GM23248 (cell line): ENCODE data around the gene TUBB8B. TPM values are rescaled to one million over a fixed set of nuclear protein-coding genes. Genes with fewer than 3 reads are reported as not detected.
"Not testable (repeated sequence)": the region's sequence is repeated elsewhere in the genome, so short reads cannot be mapped to it uniquely, and the experiment has no call there.

Experiments
- DNase-seq: peaks from one replicate; pipeline ENCODE4 v3.0.0-alpha.2; 2015
- H2AFZ ChIP-seq: fragments of 200-600 bp; sonication (generic); 2 replicates; pipeline ENCODE4 v1.6.1; 2016; ENCODE audit warnings: antibody characterized with exemption
- H3F3A ChIP-seq: fragments of 200-600 bp; sonication (generic); 2 replicates; pipeline ENCODE4 v1.6.1; 2016; ENCODE audit warnings: mild to moderate bottlenecking, antibody characterized with exemption, mixed run types; ENCODE audit not compliant: insufficient read depth
- H3K27ac ChIP-seq: fragments of 200-600 bp; sonication (generic); 2 replicates; pipeline ENCODE4 v1.5.1; 2016; ENCODE audit warnings: mild to moderate bottlenecking
- H3K27me3 ChIP-seq: fragments of 200-600 bp; sonication (generic); replicated peaks from 2 replicates; pipeline ENCODE4 v1.6.1; 2016; ENCODE audit warnings: mild to moderate bottlenecking; ENCODE audit not compliant: insufficient read depth
- H3K36me3 ChIP-seq: fragments of 200-600 bp; sonication (generic); 2 replicates; pipeline ENCODE4 v1.6.1; 2016; ENCODE audit warnings: low read depth, mild to moderate bottlenecking
- H3K4me1 ChIP-seq: fragments of 200-600 bp; sonication (generic); 2 replicates; pipeline ENCODE4 v1.6.1; 2016; ENCODE audit warnings: mild to moderate bottlenecking; ENCODE audit not compliant: insufficient read depth
- H3K4me2 ChIP-seq: fragments of 200-600 bp; sonication (generic); one replicate; pipeline ENCODE4 v1.6.1; 2016; ENCODE audit warnings: mild to moderate bottlenecking; ENCODE audit not compliant: unreplicated experiment
- H3K4me3 ChIP-seq: fragments of 200-600 bp; sonication (generic); 2 replicates; pipeline ENCODE4 v1.5.1; 2016; ENCODE audit warnings: mild to moderate bottlenecking
- H3K79me2 ChIP-seq: fragments of 200-600 bp; sonication (generic); 2 replicates; pipeline ENCODE4 v1.6.1; 2016; ENCODE audit warnings: mild to moderate bottlenecking; ENCODE audit not compliant: insufficient read depth
- H3K9ac ChIP-seq: fragments of 200-600 bp; sonication (generic); 2 replicates; pipeline ENCODE4 v1.6.1; 2016; ENCODE audit warnings: mild to moderate bottlenecking
- H3K9me2 ChIP-seq: fragments of 200-600 bp; sonication (generic); 2 replicates; pipeline ENCODE4 v1.6.1; 2016; ENCODE audit warnings: mixed run types, mild to moderate bottlenecking, moderate library complexity; ENCODE audit not compliant: insufficient read depth
- H3K9me3 ChIP-seq: fragments of 200-600 bp; sonication (generic); one replicate; pipeline ENCODE4 v1.6.1; 2017; ENCODE audit warnings: low read depth
- H4K20me1 ChIP-seq: fragments of 200-600 bp; sonication (generic); 2 replicates; pipeline ENCODE4 v1.6.0; 2016; ENCODE audit not compliant: insufficient read depth
- WGBS, 2 experiments: methylation state at CpG; one replicate each; pipeline ENCODE4 v1.1.6; 2015 to 2017; ENCODE audit warnings: low lambda C conversion rate in 2 of 2, low coverage in 1 of 2; ENCODE audit errors: missing lambda C conversion rate in 2 of 2; 5-methylcytosine and 5-hydroxymethylcytosine counted together
- in situ Hi-C: fragments of 300-500 bp; cut with MboI; formaldehyde crosslinking; loops from 2 replicates; pipeline ENCODE4 v1.15.0; 2020
- polyA plus RNA-seq: library from polyadenylated mRNA; unstranded; fragments of >200 nt; fragmentation: Nextera tagmentation; extraction: Ambion mirVana; gene quantifications from 2 replicates; pipeline ENCODE4 v1.2.1, GENCODE V29; 2016
- total RNA-seq: library from RNA; depleted of rRNA; stranded (reverse); fragments of >200 nt; shearing (Covaris generic); gene quantifications from 2 replicates; pipeline ENCODE4 v1.2.3, GENCODE V29; 2014

Gene TUBB8B
- total and polyA plus RNA-seq, 2 experiments from 2014 or later = not detected

- H4K20me1 ChIP-seq, H3K79me2 ChIP-seq, H3K27me3 ChIP-seq, H3K36me3 ChIP-seq, DNase-seq, H3F3A ChIP-seq, H3K4me1 ChIP-seq, H3K4me2 ChIP-seq, H3K27ac ChIP-seq, H2AFZ ChIP-seq, H3K9ac ChIP-seq, H3K9me2 ChIP-seq, H3K4me3 ChIP-seq, H3K9me3 ChIP-seq, in situ Hi-C loops: not testable (repeated sequence)
- WGBS, 2 experiments = 47 to 51% methylated on average over 32 to 38 of the region's 48 CpGs
Observed at GRCh38 chr18:73181-73777, 23.9 kb upstream of the TUBB8B start.

GRCh38 chr18:67701-68100, 18.3 kb upstream of the TUBB8B start:
- H3K9me3 ChIP-seq, in situ Hi-C loops, H3K9me2 ChIP-seq, H2AFZ ChIP-seq, DNase-seq, H3K27ac ChIP-seq, H3K36me3 ChIP-seq, H3K79me2 ChIP-seq, H3K4me1 ChIP-seq, H3K9ac ChIP-seq, H4K20me1 ChIP-seq, H3F3A ChIP-seq, H3K4me2 ChIP-seq, H3K4me3 ChIP-seq, H3K27me3 ChIP-seq: not testable (repeated sequence)
- WGBS, 2 experiments = 28 to 34% methylated on average over 9 of the region's 9 CpGs

GRCh38 chr18:64279-64678, 14.9 kb upstream of the TUBB8B start:
- H3K4me1 ChIP-seq, H3K79me2 ChIP-seq, H3K9ac ChIP-seq, H2AFZ ChIP-seq, H4K20me1 ChIP-seq, H3K4me3 ChIP-seq, H3K9me3 ChIP-seq, H3K9me2 ChIP-seq, H3K4me2 ChIP-seq, H3F3A ChIP-seq, H3K27me3 ChIP-seq, in situ Hi-C loops, H3K27ac ChIP-seq, DNase-seq, H3K36me3 ChIP-seq: not testable (repeated sequence)
- 66 to 74% methylated on average over 5 of the region's 5 CpGs for WGBS, 2 experiments

GRCh38 chr18:63656-64055, 14.2 kb upstream of the TUBB8B start:
- in situ Hi-C loops, H3K4me1 ChIP-seq, H2AFZ ChIP-seq, H3F3A ChIP-seq, H3K79me2 ChIP-seq, H3K27ac ChIP-seq, H3K4me2 ChIP-seq, H3K9me2 ChIP-seq, H4K20me1 ChIP-seq, H3K27me3 ChIP-seq, H3K36me3 ChIP-seq, H3K9me3 ChIP-seq, DNase-seq, H3K9ac ChIP-seq, H3K4me3 ChIP-seq: not testable (repeated sequence)
- WGBS, 2 experiments = 59 to 74% methylated on average over 2 of the region's 2 CpGs

- H3K4me1 ChIP-seq, in situ Hi-C loops, H3K27ac ChIP-seq, H2AFZ ChIP-seq, H4K20me1 ChIP-seq, H3K9ac ChIP-seq, H3K4me2 ChIP-seq, H3K27me3 ChIP-seq, DNase-seq, H3F3A ChIP-seq, H3K36me3 ChIP-seq, H3K9me2 ChIP-seq, H3K4me3 ChIP-seq, H3K9me3 ChIP-seq, H3K79me2 ChIP-seq: not testable (repeated sequence)
- WGBS, 2 experiments = 16 to 33% methylated on average over 1 of the region's 1 CpG
Observed at GRCh38 chr18:54388-54787, 5.0 kb upstream of the TUBB8B start.

- H3K4me1 ChIP-seq, H3K9me2 ChIP-seq, H3K9me3 ChIP-seq, H3K36me3 ChIP-seq, H3K9ac ChIP-seq, H3K27ac ChIP-seq, H3K79me2 ChIP-seq, H3K27me3 ChIP-seq, H3K4me2 ChIP-seq, H2AFZ ChIP-seq, H3F3A ChIP-seq, H3K4me3 ChIP-seq, DNase-seq, in situ Hi-C loops, H4K20me1 ChIP-seq: not testable (repeated sequence)
- 78 to 88% methylated on average over 12 to 13 of the region's 25 CpGs for WGBS, 2 experiments
Observed at GRCh38 chr18:48696-49095, 719 bp downstream of the TUBB8B start.

GRCh38 chr18:13177-13576, 36.2 kb downstream of the TUBB8B start:
- H3K4me1 ChIP-seq, in situ Hi-C loops, H3F3A ChIP-seq, H3K4me3 ChIP-seq, H3K36me3 ChIP-seq, H3K9ac ChIP-seq, H3K79me2 ChIP-seq, H3K27ac ChIP-seq, H3K4me2 ChIP-seq, H3K9me3 ChIP-seq, H4K20me1 ChIP-seq, DNase-seq, H3K27me3 ChIP-seq, H2AFZ ChIP-seq, H3K9me2 ChIP-seq: not testable (repeated sequence)
- WGBS, 2 experiments = 80% methylated on average over 1 of the region's 6 CpGs; no CpG with 5 or more reads in 1 of the 2 experiments

GRCh38 chr18:12773-13172, 36.6 kb downstream of the TUBB8B start:
- in situ Hi-C loops = not testable (repeated sequence)

More at GRCh38 chr18:12773-13172, 36.6 kb downstream of the TUBB8B start:
- not testable (repeated sequence) for H3K27ac ChIP-seq, DNase-seq, H3K9me3 ChIP-seq, H3K9ac ChIP-seq, H3K4me3 ChIP-seq, H3K9me2 ChIP-seq, H4K20me1 ChIP-seq, H3K27me3 ChIP-seq, H3K36me3 ChIP-seq, H3K4me1 ChIP-seq, H2AFZ ChIP-seq, H3K79me2 ChIP-seq, H3F3A ChIP-seq, H3K4me2 ChIP-seq
- WGBS, 2 experiments = no CpG with 5 or more reads among the region's 9 CpGs
